ENCODE data around the gene CDX1.

- TF ChIP-seq CTCF (IDR thresholded peaks at IDR 0.05) (no peak), POLR2A (IDR thresholded peaks at IDR 0.05) (no peak)
These were observed 42.6 kb downstream of the CDX1 start for GRCh38 chr5:150209099-150209635.
